ENCODE measurements around the gene MINAR1.

DNA sequence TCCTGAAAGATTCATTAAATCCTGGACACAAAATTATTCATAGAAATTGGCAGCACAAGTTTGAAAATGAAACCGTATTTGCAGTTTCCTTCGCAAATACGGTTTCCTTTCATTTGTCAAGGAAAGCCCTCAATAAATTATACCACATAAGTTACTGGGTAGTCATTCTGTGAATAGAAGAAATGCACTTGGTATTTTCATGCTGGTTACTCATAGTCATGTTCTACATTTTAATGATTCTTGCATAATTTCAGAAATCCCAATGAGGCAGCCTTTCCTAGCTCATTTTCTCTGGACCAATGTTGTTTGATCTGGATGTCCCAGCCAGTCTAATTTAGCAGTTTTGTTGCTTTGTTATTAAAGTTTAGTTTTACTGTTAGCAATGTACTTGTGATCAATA, 43.2 kb downstream of the MINAR1 start:
- TF ChIP-seq, protein P1, sequence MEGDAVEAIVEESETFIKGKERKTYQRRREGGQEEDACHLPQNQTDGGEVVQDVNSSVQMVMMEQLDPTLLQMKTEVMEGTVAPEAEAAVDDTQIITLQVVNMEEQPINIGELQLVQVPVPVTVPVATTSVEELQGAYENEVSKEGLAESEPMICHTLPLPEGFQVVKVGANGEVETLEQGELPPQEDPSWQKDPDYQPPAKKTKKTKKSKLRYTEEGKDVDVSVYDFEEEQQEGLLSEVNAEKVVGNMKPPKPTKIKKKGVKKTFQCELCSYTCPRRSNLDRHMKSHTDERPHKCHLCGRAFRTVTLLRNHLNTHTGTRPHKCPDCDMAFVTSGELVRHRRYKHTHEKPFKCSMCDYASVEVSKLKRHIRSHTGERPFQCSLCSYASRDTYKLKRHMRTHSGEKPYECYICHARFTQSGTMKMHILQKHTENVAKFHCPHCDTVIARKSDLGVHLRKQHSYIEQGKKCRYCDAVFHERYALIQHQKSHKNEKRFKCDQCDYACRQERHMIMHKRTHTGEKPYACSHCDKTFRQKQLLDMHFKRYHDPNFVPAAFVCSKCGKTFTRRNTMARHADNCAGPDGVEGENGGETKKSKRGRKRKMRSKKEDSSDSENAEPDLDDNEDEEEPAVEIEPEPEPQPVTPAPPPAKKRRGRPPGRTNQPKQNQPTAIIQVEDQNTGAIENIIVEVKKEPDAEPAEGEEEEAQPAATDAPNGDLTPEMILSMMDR (IDR thresholded peaks at IDR 0.05) = no peak
- no peak for TF ChIP-seq POLR2A (IDR thresholded peaks at IDR 0.05)
- no peak for TF ChIP-seq EP300 (IDR thresholded peaks at IDR 0.05)

Data from tibial nerve (tissue), 4 donors.